ENCODE results near the gene LAPTM5.

The LAPTM5 gene

GRCh38 chr1:30787266-30787665 is 29.7 kb upstream of the LAPTM5 start:
- DNase-seq (ENCODE audit: low spot score): no peak

GRCh38 chr1:30786264-30786991 is 28.9 kb upstream of the LAPTM5 start:
- DNase-seq (ENCODE audit: low spot score): no peak

DNA sequence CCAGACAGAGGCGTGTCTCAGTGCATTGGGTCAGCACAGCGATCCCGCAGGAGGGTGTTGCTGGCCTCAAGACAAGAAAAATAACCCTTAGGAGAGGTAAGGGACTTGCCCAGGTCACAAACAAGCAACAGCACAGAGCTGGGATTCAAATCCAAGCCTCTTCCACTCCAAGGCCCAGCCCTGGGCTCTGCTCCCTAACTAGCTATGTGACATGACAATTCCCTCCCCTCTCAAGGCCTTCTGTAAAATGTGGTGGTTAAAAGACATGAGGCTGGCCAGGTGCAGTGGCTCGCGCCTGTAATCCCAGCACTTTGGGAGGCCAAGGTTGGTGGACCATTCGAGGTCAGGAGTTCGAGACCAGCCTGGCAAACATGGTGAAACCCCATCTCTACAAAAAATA is 28.1 kb upstream of the LAPTM5 start:
- DNase-seq (ENCODE audit: low spot score): no peak

- no peak for DNase-seq (ENCODE audit: low spot score)
These were observed 27.6 kb upstream of the LAPTM5 start for GRCh38 chr1:30785181-30785580.

GRCh38 chr1:30783256-30783915 is 25.8 kb upstream of the LAPTM5 start:
- no peak for DNase-seq (ENCODE audit: low spot score)

DNA sequence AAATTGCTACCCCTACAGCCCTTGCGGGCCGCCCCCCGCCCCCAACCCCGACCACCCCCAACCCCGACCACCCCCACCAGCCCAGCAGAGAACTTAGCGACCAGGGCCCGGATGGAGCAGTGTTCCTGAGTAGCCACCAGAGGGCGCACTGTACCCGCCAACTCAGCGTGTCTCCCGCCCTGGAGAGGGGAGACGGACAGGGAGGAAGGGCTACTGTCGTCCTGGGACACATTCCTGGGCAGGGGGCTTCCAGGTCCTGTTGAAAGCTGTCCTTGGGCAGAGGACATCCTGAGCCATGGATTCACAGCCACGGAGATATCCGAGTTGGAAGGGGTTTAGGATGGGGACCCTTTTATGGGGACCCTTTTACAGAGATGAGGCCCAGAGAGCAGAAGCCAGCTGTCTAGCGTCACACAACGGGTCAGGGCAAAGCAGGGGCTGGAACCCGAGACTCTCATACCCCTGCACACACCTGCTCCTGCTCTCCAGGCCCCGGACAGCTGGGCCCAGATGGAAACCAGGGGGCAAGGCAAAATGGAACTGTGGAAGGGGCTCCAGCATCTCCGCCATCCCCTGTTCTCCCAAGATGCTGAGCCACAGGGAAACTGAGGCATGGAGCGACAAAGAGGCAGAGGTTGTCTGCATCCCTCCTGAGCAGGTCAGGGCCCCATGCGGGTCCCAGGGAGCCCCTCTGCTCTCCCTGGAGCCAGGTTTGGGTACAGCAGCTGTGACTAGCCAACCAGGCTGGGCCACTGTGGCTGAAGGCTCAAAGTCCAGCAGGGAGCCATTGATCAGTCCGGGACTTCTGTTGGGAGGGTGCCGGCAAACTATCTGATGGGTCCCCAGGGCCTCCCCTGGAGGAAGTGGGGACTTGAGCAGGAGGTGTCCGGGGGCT is 25.0 kb upstream of the LAPTM5 start:
- DNase-seq (ENCODE audit: low spot score): peak; percentile 90

DNA sequence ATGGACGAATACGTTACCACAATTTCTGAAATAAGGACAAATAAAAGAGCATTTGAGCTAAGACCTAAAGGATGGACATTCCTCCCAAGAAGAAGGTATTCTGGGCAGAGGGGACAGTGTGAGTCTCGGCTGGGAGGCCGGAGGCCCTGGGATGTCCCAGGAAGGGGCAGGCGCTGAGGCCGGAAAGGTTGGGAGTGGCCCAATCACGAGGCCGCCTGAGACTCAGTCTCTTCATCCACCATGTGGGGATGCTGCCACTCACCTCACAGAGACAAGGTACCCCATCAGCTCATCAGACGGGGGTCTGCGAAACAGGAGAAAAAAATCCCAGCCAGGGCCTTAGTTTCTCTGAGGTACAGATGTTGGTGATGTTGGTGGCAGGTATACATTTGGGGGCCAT is 24.3 kb upstream of the LAPTM5 start:
- no peak for DNase-seq (ENCODE audit: low spot score)

GRCh38 chr1:30780409-30780808 is 22.8 kb upstream of the LAPTM5 start:
- no peak for DNase-seq (ENCODE audit: low spot score)

DNA sequence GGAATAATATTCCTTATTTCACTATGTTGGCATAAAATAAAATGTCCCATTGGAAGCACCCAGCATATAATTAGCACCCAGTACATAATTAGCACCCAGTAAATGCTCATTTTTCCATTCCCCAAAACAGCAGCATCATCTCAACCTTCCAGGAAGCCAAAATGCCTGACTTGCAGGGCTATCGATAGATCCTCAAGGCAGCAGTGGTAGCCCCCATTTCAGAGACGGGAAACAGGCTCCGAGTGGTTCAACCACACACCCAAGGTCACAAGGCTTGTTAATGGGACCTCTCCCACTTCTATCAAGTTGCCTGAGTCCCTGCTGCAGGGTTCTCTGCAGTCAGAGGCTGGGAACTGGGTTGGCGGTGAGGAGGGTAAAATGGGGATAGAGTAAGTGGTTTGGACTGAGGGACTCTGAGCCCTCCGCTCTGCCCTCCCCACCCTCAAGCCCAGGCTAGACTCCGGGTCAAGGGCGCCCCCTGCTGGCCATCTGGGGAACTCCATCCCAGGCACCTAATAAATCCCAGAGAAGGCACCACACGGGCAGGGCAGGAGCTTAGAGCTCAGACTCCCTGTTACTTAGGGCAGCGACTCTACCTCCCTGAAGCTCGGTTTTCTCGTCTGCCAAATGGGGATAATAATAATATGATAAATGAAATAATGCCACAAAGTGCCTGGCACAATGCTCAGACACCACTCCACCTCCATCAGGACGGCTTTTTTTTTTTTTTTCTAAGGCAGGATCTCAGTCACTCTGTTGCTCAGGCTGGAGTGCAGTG is 21.9 kb upstream of the LAPTM5 start:
- DNase-seq (ENCODE audit: low spot score): peak; percentile 88

DNA sequence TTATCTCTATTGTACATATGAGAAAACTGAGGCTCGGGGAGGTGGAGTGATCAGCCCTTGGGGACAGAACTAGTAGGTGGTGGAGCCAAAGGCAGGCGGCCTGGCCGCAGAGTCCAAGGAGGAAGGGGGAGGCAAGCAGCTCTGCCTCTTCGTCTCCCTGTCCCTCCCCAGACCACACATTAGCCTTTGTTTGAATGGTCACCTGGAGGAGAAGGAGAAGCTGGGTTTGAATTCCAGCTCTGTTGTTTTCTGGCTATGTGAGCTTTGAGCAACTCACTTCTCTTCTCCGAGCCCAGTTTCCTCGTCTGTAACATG is 21.4 kb upstream of the LAPTM5 start:
- no peak for DNase-seq (ENCODE audit: low spot score)

- DNase-seq (ENCODE audit: low spot score): no peak
These were observed 20.8 kb upstream of the LAPTM5 start for GRCh38 chr1:30778154-30778978.

DNA sequence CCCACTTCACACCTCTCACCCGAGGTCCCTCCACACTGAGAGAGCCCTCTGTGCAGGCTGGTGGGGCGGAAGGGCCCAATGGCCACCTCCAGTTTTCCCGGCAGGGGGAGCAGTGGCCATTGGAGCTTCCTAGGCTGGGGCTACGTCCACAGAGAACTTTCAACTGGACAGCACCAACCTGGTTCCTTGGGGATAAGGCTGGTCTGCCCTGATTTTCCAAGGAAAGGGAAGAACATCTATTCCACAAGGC is 20.3 kb upstream of the LAPTM5 start:
- no peak for DNase-seq (ENCODE audit: low spot score)

DNA sequence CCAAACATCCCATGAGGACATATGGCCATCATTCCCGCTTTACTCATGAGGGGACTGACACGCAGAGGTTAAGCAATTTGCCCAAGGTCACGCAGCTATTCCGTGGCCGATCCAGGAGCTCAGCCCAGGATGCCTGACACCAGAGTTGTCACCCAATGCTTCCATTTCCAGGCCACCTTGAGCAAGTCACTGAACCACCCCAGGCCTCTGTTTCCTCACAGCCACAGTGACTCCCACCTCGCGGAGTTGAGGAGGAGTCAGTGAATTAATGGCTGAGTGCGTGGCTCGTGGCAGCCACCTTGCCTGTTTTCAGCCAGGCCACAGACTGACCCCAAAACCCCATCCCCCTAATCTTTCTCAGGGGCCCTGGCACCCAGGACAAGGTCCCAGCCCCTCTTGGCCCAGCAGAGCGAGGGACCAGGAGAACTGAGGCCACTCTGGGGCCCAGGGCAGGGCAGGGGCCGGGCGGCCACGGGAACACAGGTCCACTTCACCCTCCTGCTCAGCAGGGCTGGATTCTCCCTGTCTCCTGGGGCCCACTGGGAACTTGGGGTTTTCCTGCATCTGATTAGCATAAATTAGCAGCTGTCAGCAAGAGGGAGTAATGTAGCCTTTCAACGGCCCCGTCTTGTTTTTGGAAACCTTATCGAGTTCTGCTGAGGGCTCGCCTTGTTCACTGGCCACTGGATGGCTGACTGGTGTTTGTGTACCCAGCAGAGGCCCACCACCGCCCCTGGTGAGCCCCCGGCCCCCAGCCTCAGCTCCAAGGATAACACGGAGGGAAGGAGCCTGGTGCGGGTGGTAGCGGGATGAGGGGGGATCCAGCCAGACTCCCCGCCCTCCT is 19.7 kb upstream of the LAPTM5 start:
- DNase-seq (ENCODE audit: low spot score): no peak

- DNase-seq (ENCODE audit: low spot score): no peak
These were observed 18.8 kb upstream of the LAPTM5 start for GRCh38 chr1:30776097-30777059.

- DNase-seq (ENCODE audit: low spot score): no peak
These were observed 17.9 kb upstream of the LAPTM5 start for GRCh38 chr1:30775433-30775975.

DNA sequence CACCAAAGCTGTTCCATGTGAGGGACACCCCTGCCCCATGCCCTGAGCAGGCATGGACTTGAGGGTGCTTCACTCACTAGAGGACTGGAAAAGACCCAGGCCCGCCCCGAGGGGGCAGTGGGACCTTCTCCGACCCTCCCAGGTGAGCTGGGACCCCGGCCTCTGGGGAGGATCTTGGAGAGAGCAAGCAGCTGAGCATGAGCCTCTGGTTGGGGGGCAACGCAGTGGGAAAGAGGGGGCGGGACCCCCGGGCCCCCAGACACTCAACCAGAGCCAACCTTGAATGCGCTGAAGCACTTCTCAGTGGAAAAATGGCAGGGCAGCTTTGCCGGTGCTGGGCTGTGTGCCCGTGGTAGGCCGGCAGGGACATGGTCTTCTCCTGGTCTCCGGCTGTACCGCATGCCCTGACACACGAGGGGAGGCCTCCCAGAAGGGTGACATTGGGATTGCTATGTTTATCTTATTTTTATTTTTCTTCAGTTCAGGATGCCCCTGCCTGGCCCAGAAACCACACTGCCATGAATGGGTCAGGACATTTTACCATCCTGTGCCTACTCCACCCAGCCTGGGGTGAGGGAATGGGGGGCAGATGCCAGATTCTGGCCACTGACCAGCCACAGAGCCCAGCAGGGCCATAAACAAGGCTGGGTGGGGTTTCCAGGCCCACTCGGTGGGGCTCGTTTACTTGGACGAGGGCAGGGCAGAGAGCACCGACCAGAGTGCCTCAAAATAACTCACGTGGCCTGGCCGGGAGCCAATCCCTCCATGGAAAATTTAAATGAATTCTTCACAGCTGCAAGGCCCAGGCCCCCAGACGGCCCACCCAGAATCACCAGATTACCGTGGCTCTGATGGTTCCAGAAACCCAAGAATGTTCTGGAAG is 17.2 kb upstream of the LAPTM5 start:
- DNase-seq (ENCODE audit: low spot score): no peak

DNA sequence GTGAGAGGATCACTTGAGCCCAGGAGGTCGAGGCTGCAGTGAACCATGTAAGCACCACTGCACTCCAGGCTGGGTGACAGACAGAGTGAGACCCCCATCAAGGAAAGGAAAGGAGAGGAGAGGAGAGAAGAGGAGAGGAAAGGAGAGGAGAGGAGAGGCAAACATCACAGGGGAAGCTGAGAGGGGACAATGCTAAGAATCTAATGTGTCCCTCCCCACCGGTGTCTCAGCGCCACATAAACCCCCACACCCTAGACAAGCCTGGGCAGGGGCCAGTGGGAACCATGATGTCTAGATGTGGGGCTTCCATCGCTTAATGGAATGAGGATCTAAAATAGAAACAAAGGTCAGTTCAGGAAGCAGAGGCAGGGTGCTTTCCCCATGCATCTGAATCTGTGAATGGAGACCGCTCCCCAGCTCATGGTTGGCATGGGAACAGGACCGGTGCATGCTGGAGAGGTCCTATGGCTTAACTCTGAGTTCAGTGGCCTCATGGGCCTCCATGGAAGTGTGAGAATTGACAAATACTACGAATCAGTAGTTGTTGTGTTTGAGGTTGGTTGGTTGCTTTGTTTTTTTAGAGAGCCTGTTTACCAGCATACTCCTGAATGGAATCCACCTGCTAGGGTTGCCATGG is 16.3 kb upstream of the LAPTM5 start:
- DNase-seq (ENCODE audit: low spot score): no peak

DNA sequence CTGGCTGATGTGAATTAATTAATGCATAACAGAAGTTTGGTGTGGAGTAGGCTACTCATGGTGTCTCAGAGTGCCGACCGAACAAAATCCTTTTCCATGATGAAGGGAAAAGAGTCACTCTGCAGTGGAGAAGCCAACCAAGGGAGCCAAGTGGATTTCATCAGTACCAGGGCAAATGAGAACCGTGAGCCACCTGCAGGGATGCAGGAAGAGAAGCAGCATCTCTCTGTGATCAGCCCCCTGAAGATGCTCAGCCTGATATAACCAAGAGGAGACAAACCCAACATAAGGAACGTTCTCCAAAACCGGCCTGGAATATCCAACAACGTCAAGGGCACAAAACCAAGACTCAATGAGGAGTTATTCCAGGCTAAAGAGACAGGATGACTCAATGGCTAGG is 13.4 kb upstream of the LAPTM5 start:
- no peak for DNase-seq (ENCODE audit: low spot score)

All from iPS-NIHi11 (cell line).